Measurements from ENCODE around the gene SLC8A1.

The SLC8A1 gene

GRCh38 chr2:40165509-40165844 is 286.4 kb downstream of the SLC8A1 start:
- no peaks in the 10 kb centered on the region for H3K9me3 ChIP-seq (ENCODE audit: control insufficient read depth in 1 of 2, low read length in 2 of 2)
- H3K9ac ChIP-seq (ENCODE audit: low read depth in 1 of 2, low read length in 2 of 2) = no peak overlapping the region
- no peak overlapping the region for H3K27ac ChIP-seq (ENCODE audit: low read depth, low read length)
- peaks cover 13 to 17% of the 10 kb centered on the region in 2 donors for H3K4me1 ChIP-seq (ENCODE audit: control insufficient read depth in 1 of 2, insufficient read depth in 2 of 2, low read length in 2 of 2)
- H3K36me3 ChIP-seq (ENCODE audit: control insufficient read depth in 1 of 2, insufficient read depth in 2 of 2, low read length in 2 of 2) = no peaks in the 10 kb centered on the region
- no peak overlapping the region for H3K4me3 ChIP-seq (ENCODE audit: low read depth in 1 of 2, low read length in 2 of 2)
- no peaks in the 10 kb centered on the region for H3K27me3 ChIP-seq (ENCODE audit: control insufficient read depth in 1 of 2, insufficient read depth in 2 of 2, low read length in 2 of 2)

- H3K27me3 ChIP-seq (ENCODE audit: control insufficient read depth in 1 of 2, insufficient read depth in 2 of 2, low read length in 2 of 2) = no peaks in the 10 kb centered on the region
- H3K27ac ChIP-seq (ENCODE audit: low read depth, low read length) = no peak overlapping the region
- no peaks in the 10 kb centered on the region for H3K36me3 ChIP-seq (ENCODE audit: control insufficient read depth in 1 of 2, insufficient read depth in 2 of 2, low read length in 2 of 2)
- H3K4me3 ChIP-seq (ENCODE audit: low read depth in 1 of 2, low read length in 2 of 2) = no peak overlapping the region
- H3K9ac ChIP-seq (ENCODE audit: low read depth in 1 of 2, low read length in 2 of 2) = no peak overlapping the region
- peaks cover 13 to 17% of the 10 kb centered on the region in 2 donors for H3K4me1 ChIP-seq (ENCODE audit: control insufficient read depth in 1 of 2, insufficient read depth in 2 of 2, low read length in 2 of 2)
- H3K9me3 ChIP-seq (ENCODE audit: control insufficient read depth in 1 of 2, low read length in 2 of 2) = no peaks in the 10 kb centered on the region
These were observed 287.0 kb downstream of the SLC8A1 start for GRCh38 chr2:40164736-40165508.

- no peaks in the 10 kb centered on the region for H3K27me3 ChIP-seq (ENCODE audit: control insufficient read depth in 1 of 2, insufficient read depth in 2 of 2, low read length in 2 of 2)
- no peak overlapping the region for H3K27ac ChIP-seq (ENCODE audit: low read depth, low read length)
- no peak overlapping the region for H3K9ac ChIP-seq (ENCODE audit: low read depth in 1 of 2, low read length in 2 of 2)
- peaks cover 3 to 4% of the 10 kb centered on the region in 2 donors for H3K4me1 ChIP-seq (ENCODE audit: control insufficient read depth in 1 of 2, insufficient read depth in 2 of 2, low read length in 2 of 2)
- H3K9me3 ChIP-seq (ENCODE audit: control insufficient read depth in 1 of 2, low read length in 2 of 2) = no peaks in the 10 kb centered on the region
- no peaks in the 10 kb centered on the region for H3K36me3 ChIP-seq (ENCODE audit: control insufficient read depth in 1 of 2, insufficient read depth in 2 of 2, low read length in 2 of 2)
- H3K4me3 ChIP-seq (ENCODE audit: low read depth in 1 of 2, low read length in 2 of 2) = no peak overlapping the region
These were observed 289.9 kb downstream of the SLC8A1 start for GRCh38 chr2:40161986-40162385.

GRCh38 chr2:40160751-40161218 is 291.1 kb downstream of the SLC8A1 start:
- no peaks in the 10 kb centered on the region for H3K36me3 ChIP-seq (ENCODE audit: control insufficient read depth in 1 of 2, insufficient read depth in 2 of 2, low read length in 2 of 2)

GRCh38 chr2:40159333-40159732 is 292.6 kb downstream of the SLC8A1 start:
- Histone ChIP-seq H3K27ac (ENCODE audit: low read depth, low read length) (no peak overlapping the region), H3K4me3 (ENCODE audit: low read depth in 1 of 2, low read length in 2 of 2) (no peak overlapping the region), H3K27me3 (ENCODE audit: control insufficient read depth in 1 of 2, insufficient read depth in 2 of 2, low read length in 2 of 2) (no peaks in the 10 kb centered on the region), H3K9me3 (ENCODE audit: control insufficient read depth in 1 of 2, low read length in 2 of 2) (no peaks in the 10 kb centered on the region), H3K36me3 (ENCODE audit: control insufficient read depth in 1 of 2, insufficient read depth in 2 of 2, low read length in 2 of 2) (no peaks in the 10 kb centered on the region), H3K9ac (ENCODE audit: low read depth in 1 of 2, low read length in 2 of 2) (no peak overlapping the region), H3K4me1 (ENCODE audit: control insufficient read depth in 1 of 2, insufficient read depth in 2 of 2, low read length in 2 of 2) (peaks cover 0 to 4% of the 10 kb centered on the region in 2 donors)

More at GRCh38 chr2:40160751-40161218, 291.1 kb downstream of the SLC8A1 start:
- H3K9me3 ChIP-seq (ENCODE audit: control insufficient read depth in 1 of 2, low read length in 2 of 2) = no peaks in the 10 kb centered on the region
- H3K4me3 ChIP-seq (ENCODE audit: low read depth in 1 of 2, low read length in 2 of 2) = no peak overlapping the region
- peaks cover 2 to 4% of the 10 kb centered on the region in 2 donors for H3K4me1 ChIP-seq (ENCODE audit: control insufficient read depth in 1 of 2, insufficient read depth in 2 of 2, low read length in 2 of 2)
- H3K27ac ChIP-seq (ENCODE audit: low read depth, low read length) = no peak overlapping the region
- no peak overlapping the region for H3K9ac ChIP-seq (ENCODE audit: low read depth in 1 of 2, low read length in 2 of 2)
- H3K27me3 ChIP-seq (ENCODE audit: control insufficient read depth in 1 of 2, insufficient read depth in 2 of 2, low read length in 2 of 2) = no peaks in the 10 kb centered on the region

- Histone ChIP-seq H3K9me3 (ENCODE audit: control insufficient read depth in 1 of 2, low read length in 2 of 2) (no peaks in the 10 kb centered on the region), H3K27ac (ENCODE audit: low read depth, low read length) (no peak overlapping the region), H3K4me3 (ENCODE audit: low read depth in 1 of 2, low read length in 2 of 2) (no peak overlapping the region), H3K9ac (ENCODE audit: low read depth in 1 of 2, low read length in 2 of 2) (no peak overlapping the region), H3K4me1 (ENCODE audit: control insufficient read depth in 1 of 2, insufficient read depth in 2 of 2, low read length in 2 of 2) (peaks cover 0 to 4% of the 10 kb centered on the region in 2 donors), H3K36me3 (ENCODE audit: control insufficient read depth in 1 of 2, insufficient read depth in 2 of 2, low read length in 2 of 2) (no peaks in the 10 kb centered on the region), H3K27me3 (ENCODE audit: control insufficient read depth in 1 of 2, insufficient read depth in 2 of 2, low read length in 2 of 2) (no peaks in the 10 kb centered on the region)
These were observed 293.1 kb downstream of the SLC8A1 start for GRCh38 chr2:40158781-40159180.

GRCh38 chr2:40155728-40156127 is 296.2 kb downstream of the SLC8A1 start:
- Histone ChIP-seq H3K27me3 (ENCODE audit: control insufficient read depth in 1 of 2, insufficient read depth in 2 of 2, low read length in 2 of 2) (no peaks in the 10 kb centered on the region), H3K4me3 (ENCODE audit: low read depth in 1 of 2, low read length in 2 of 2) (no peak overlapping the region), H3K9me3 (ENCODE audit: control insufficient read depth in 1 of 2, low read length in 2 of 2) (no peaks in the 10 kb centered on the region), H3K9ac (ENCODE audit: low read depth in 1 of 2, low read length in 2 of 2) (no peak overlapping the region), H3K27ac (ENCODE audit: low read depth, low read length) (no peak overlapping the region), H3K4me1 (ENCODE audit: control insufficient read depth in 1 of 2, insufficient read depth in 2 of 2, low read length in 2 of 2) (no peaks in the 10 kb centered on the region), H3K36me3 (ENCODE audit: control insufficient read depth in 1 of 2, insufficient read depth in 2 of 2, low read length in 2 of 2) (no peaks in the 10 kb centered on the region)

- Histone ChIP-seq H3K9me3 (ENCODE audit: control insufficient read depth in 1 of 2, low read length in 2 of 2) (no peaks in the 10 kb centered on the region), H3K4me1 (ENCODE audit: control insufficient read depth in 1 of 2, insufficient read depth in 2 of 2, low read length in 2 of 2) (no peaks in the 10 kb centered on the region), H3K4me3 (ENCODE audit: low read depth in 1 of 2, low read length in 2 of 2) (no peak overlapping the region), H3K36me3 (ENCODE audit: control insufficient read depth in 1 of 2, insufficient read depth in 2 of 2, low read length in 2 of 2) (no peaks in the 10 kb centered on the region), H3K27ac (ENCODE audit: low read depth, low read length) (no peak overlapping the region), H3K9ac (ENCODE audit: low read depth in 1 of 2, low read length in 2 of 2) (no peak overlapping the region), H3K27me3 (ENCODE audit: control insufficient read depth in 1 of 2, insufficient read depth in 2 of 2, low read length in 2 of 2) (no peaks in the 10 kb centered on the region)
These were observed 301.6 kb downstream of the SLC8A1 start for GRCh38 chr2:40150266-40150665.

GRCh38 chr2:40148334-40148733 is 303.6 kb downstream of the SLC8A1 start:
- Histone ChIP-seq H3K27me3 (ENCODE audit: control insufficient read depth in 1 of 2, insufficient read depth in 2 of 2, low read length in 2 of 2) (no peaks in the 10 kb centered on the region), H3K4me1 (ENCODE audit: control insufficient read depth in 1 of 2, insufficient read depth in 2 of 2, low read length in 2 of 2) (no peaks in the 10 kb centered on the region), H3K9ac (ENCODE audit: low read depth in 1 of 2, low read length in 2 of 2) (no peak overlapping the region), H3K36me3 (ENCODE audit: control insufficient read depth in 1 of 2, insufficient read depth in 2 of 2, low read length in 2 of 2) (no peaks in the 10 kb centered on the region), H3K9me3 (ENCODE audit: control insufficient read depth in 1 of 2, low read length in 2 of 2) (no peaks in the 10 kb centered on the region), H3K4me3 (ENCODE audit: low read depth in 1 of 2, low read length in 2 of 2) (no peak overlapping the region), H3K27ac (ENCODE audit: low read depth, low read length) (no peak overlapping the region)

- H3K9me3 ChIP-seq (ENCODE audit: control insufficient read depth in 1 of 2, low read length in 2 of 2) = no peaks in the 10 kb centered on the region
- no peaks in the 10 kb centered on the region for H3K27me3 ChIP-seq (ENCODE audit: control insufficient read depth in 1 of 2, insufficient read depth in 2 of 2, low read length in 2 of 2)
- H3K4me3 ChIP-seq (ENCODE audit: low read depth in 1 of 2, low read length in 2 of 2) = no peak overlapping the region
- no peak overlapping the region for H3K9ac ChIP-seq (ENCODE audit: low read depth in 1 of 2, low read length in 2 of 2)
- no peaks in the 10 kb centered on the region for H3K36me3 ChIP-seq (ENCODE audit: control insufficient read depth in 1 of 2, insufficient read depth in 2 of 2, low read length in 2 of 2)
- no peak overlapping the region for H3K27ac ChIP-seq (ENCODE audit: low read depth, low read length)
- H3K4me1 ChIP-seq (ENCODE audit: control insufficient read depth in 1 of 2, insufficient read depth in 2 of 2, low read length in 2 of 2) = no peaks in the 10 kb centered on the region
These were observed 304.5 kb downstream of the SLC8A1 start for GRCh38 chr2:40147360-40147759.

Data from duodenal mucosa (tissue), 2 donors.